Epithelial cell of proximal tubule (primary cell): ENCODE measurements around the gene ADORA1. TPM values are rescaled to one million over a fixed set of nuclear protein-coding genes. Genes with fewer than 3 reads are reported as not detected.

ENCODE experiments used
- DNase-seq: peaks from one replicate; pipeline ENCODE4 v3.0.0-alpha.2; 2011; ENCODE audit warnings: low read depth
- H3K4me3 ChIP-seq: 2 replicates; pipeline ENCODE4 v1.5.1; 2011; ENCODE audit warnings: low read depth, mild to moderate bottlenecking, low read length
- CTCF ChIP-seq: conservative IDR thresholded peaks from 2 replicates; pipeline ENCODE4 v1.5.1; 2012; ENCODE audit warnings: low read depth, mild to moderate bottlenecking, low read length
- total RNA-seq: library from RNA; depleted of rRNA; stranded (reverse); fragments of >200 nt; gene quantifications from 2 replicates; pipeline ENCODE4 v1.2.3, GENCODE V29; 2015

Gene ADORA1
- total RNA-seq, 1 donor from 2014 or later, result 3.7 TPM

GRCh38 chr1:203112475-203112874 lies 15.1 kb upstream of the ADORA1 start:
- no peak for DNase-seq

GRCh38 chr1:203113308-203113707 lies 14.2 kb upstream of the ADORA1 start:
- no peak for DNase-seq
- no peak overlapping the region for H3K4me3 ChIP-seq
- no peak for TF ChIP-seq CTCF

More at GRCh38 chr1:203112475-203112874, 15.1 kb upstream of the ADORA1 start:
- H3K4me3 ChIP-seq, result no peak overlapping the region
- TF ChIP-seq CTCF, result no peak

- TF ChIP-seq CTCF, result no peak
- DNase-seq, result no peak
- H3K4me3 ChIP-seq, result no peak overlapping the region
Observed at GRCh38 chr1:203114202-203114601, 13.3 kb upstream of the ADORA1 start.

GRCh38 chr1:203116091-203116820 lies 11.3 kb upstream of the ADORA1 start:
- DNase-seq, result no peak
- TF ChIP-seq CTCF, result no peak
- no peak overlapping the region for H3K4me3 ChIP-seq

GRCh38 chr1:203117611-203118575 lies 9.6 kb upstream of the ADORA1 start:
- H3K4me3 ChIP-seq, result no peak overlapping the region
- no peak for DNase-seq
- TF ChIP-seq CTCF, result peak; percentile 78

GRCh38 chr1:203120325-203121153 lies 7.0 kb upstream of the ADORA1 start:
- TF ChIP-seq CTCF, result no peak
- no peak overlapping the region for H3K4me3 ChIP-seq
- no peak for DNase-seq
